SK-N-SH (cell line): ENCODE results near the gene PPFIBP2. TPM values are rescaled to one million over a fixed set of nuclear protein-coding genes. Genes with fewer than 3 reads are reported as not detected.

Experiments used
- CTCF ChIA-PET: fragments of 300-600, 350-600 bp; formaldehyde crosslinking; extraction: SDS; loops from one replicate; lab custom pipeline; 2021; lab: Yijun Ruan, JAX
- POLR2A ChIA-PET: fragments of 350-600 bp; sonication (Branson Sonifier 250); formaldehyde crosslinking; extraction: SDS; loops from one replicate; lab custom pipeline; 2020; ENCODE audit warnings: antibody characterized with exemption, inconsistent platforms; lab: Yijun Ruan, JAX
- DNase-seq: peaks from one replicate; pipeline ENCODE4 v3.0.0; 2012
- H2AFZ ChIP-seq: fragments of 200-600 bp; sonication (generic); 2 replicates; pipeline ENCODE4 v1.8.1; 2016; ENCODE audit warnings: antibody characterized with exemption, mild to moderate bottlenecking, low read depth
- H3F3A ChIP-seq: fragments of 200-600 bp; sonication (generic); replicated peaks from 2 replicates; pipeline ENCODE3; 2016; ENCODE audit warnings: antibody characterized with exemption, mild to moderate bottlenecking; ENCODE audit not compliant: insufficient read depth
- H3K27ac ChIP-seq, 2 experiments: fragments of 200-500 bp in 1 of 2; fragments of 200-600 bp in 1 of 2; sonication (Bioruptor generic) in 1 of 2; sonication (generic), shearing (Covaris generic) in 1 of 2; 2 replicates each; pipeline versions ENCODE4 v1.5.1 to v1.6.1; 2014 to 2016; ENCODE audit warnings: low read depth in 2 of 2, inconsistent platforms in 1 of 2, low read length in 1 of 2, mild to moderate bottlenecking in 1 of 2, mixed read lengths in 1 of 2
- H3K27me3 ChIP-seq: fragments of 200-600 bp; sonication (generic), shearing (Covaris generic); 2 replicates; pipeline ENCODE4 v1.6.1; 2016; ENCODE audit warnings: mixed run types; ENCODE audit not compliant: insufficient read depth
- H3K36me3 ChIP-seq, 2 experiments: fragments of 200-500 bp in 1 of 2; fragments of 200-600 bp in 1 of 2; sonication (Bioruptor generic) in 1 of 2; sonication (generic) in 1 of 2; replicated peaks in 1 of 2; 2 replicates each; pipeline versions ENCODE3 to v1.5.1; 2014 to 2016; ENCODE audit warnings: low read length in 1 of 2, mild to moderate bottlenecking in 1 of 2; ENCODE audit not compliant: insufficient read depth in 2 of 2, control insufficient read depth in 1 of 2
- H3K4me1 ChIP-seq, 2 experiments: fragments of 200-500 bp in 1 of 2; fragments of 200-600 bp in 1 of 2; sonication (Bioruptor generic) in 1 of 2; sonication (generic), shearing (Covaris generic) in 1 of 2; 2 replicates each; pipeline versions ENCODE4 v1.5.1 to v1.6.1; 2014 to 2016; ENCODE audit warnings: low read depth in 1 of 2, low read length in 1 of 2, mixed run types in 1 of 2; ENCODE audit not compliant: insufficient read depth in 2 of 2, control insufficient read depth in 1 of 2
- H3K4me2 ChIP-seq: fragments of 200-600 bp; sonication (generic), shearing (Covaris generic); 2 replicates; pipeline ENCODE4 v1.6.1; 2017; ENCODE audit warnings: mixed run types
- H3K4me3 ChIP-seq, 2 experiments: fragments of 200-500 bp in 1 of 2; fragments of 200-600 bp in 1 of 2; sonication (Bioruptor generic) in 1 of 2; sonication (generic), shearing (Covaris generic) in 1 of 2; 2 replicates each; pipeline versions ENCODE4 v1.5.1 to v1.8.1; 2014 to 2016; ENCODE audit warnings: low read depth in 2 of 2, inconsistent platforms in 1 of 2, low read length in 1 of 2, mild to moderate bottlenecking in 1 of 2, mixed read lengths in 1 of 2, moderate library complexity in 1 of 2
- H3K79me2 ChIP-seq: fragments of 200-600 bp; sonication (generic); 2 replicates; pipeline ENCODE4 v1.8.1; 2017; ENCODE audit warnings: mild to moderate bottlenecking; ENCODE audit not compliant: insufficient read depth
- H3K9ac ChIP-seq: fragments of 200-600 bp; sonication (generic); 2 replicates; pipeline ENCODE4 v1.6.1; 2017; ENCODE audit warnings: mixed run types
- H3K9me2 ChIP-seq: fragments of 200-600 bp; sonication (generic); 2 replicates; pipeline ENCODE4 v1.6.1; 2017; ENCODE audit warnings: mixed run types
- H3K9me3 ChIP-seq: fragments of 200-600 bp; sonication (generic); 2 replicates; pipeline ENCODE4 v1.6.1; 2017; ENCODE audit warnings: mixed run types, mild to moderate bottlenecking, moderate library complexity
- H4K20me1 ChIP-seq: fragments of 200-600 bp; sonication (generic); 2 replicates; pipeline ENCODE4 v1.6.1; 2017; ENCODE audit warnings: mild to moderate bottlenecking, mixed run types; ENCODE audit not compliant: insufficient read depth
- ELF1 ChIP-seq: IDR thresholded peaks from 2 replicates; pipeline ENCODE4 v1.4.0; 2012
- FOXJ3 ChIP-seq: sonication (generic); formaldehyde crosslinking; IDR thresholded peaks from 2 replicates; pipeline ENCODE4 v1.5.1; 2020; ENCODE audit warnings: mild to moderate bottlenecking, missing genetic modification reagents
- GATA2 ChIP-seq: sonication (generic); formaldehyde crosslinking; IDR thresholded peaks from 2 replicates; pipeline ENCODE4 v1.5.0; 2020; ENCODE audit warnings: mild to moderate bottlenecking, missing genetic modification reagents
- JUND ChIP-seq: IDR thresholded peaks from 2 replicates; pipeline ENCODE4 v1.4.0; 2012
- MEF2A ChIP-seq: IDR thresholded peaks from 2 replicates; pipeline ENCODE4 v1.4.0; 2012; ENCODE audit warnings: low read depth, borderline replicate concordance
- NRF1 ChIP-seq: IDR thresholded peaks from 2 replicates; pipeline ENCODE4 v1.6.1; 2012; ENCODE audit warnings: low read depth, mild to moderate bottlenecking, low read length
- POLR2AphosphoS5 ChIP-seq: IDR thresholded peaks from 2 replicates; pipeline ENCODE4 v1.6.1; 2012; ENCODE audit warnings: low read depth, low read length
- RCOR1 ChIP-seq: fragments of 150-350 bp; IDR thresholded peaks from 2 replicates; pipeline ENCODE4 v1.6.1; 2017; ENCODE audit warnings: antibody characterized with exemption, low read length
- RXRA ChIP-seq: IDR thresholded peaks from 2 replicates; pipeline ENCODE4 v1.4.0; 2012; ENCODE audit warnings: low read depth, mild to moderate bottlenecking, borderline replicate concordance
- SIN3A ChIP-seq: IDR thresholded peaks from 2 replicates; pipeline ENCODE4 v1.6.1; 2012; ENCODE audit warnings: low read depth, mild to moderate bottlenecking, low read length, moderate library complexity, borderline replicate concordance
- SMC3 ChIP-seq: IDR thresholded peaks from 2 replicates; pipeline ENCODE4 v1.6.1; 2012; ENCODE audit warnings: low read depth, low read length, improper control_type of control experiment
- TAF1 ChIP-seq: IDR thresholded peaks from 2 replicates; pipeline ENCODE4 v1.6.1; 2012; ENCODE audit warnings: low read depth, mild to moderate bottlenecking, low read length, moderate library complexity, borderline replicate concordance
- TEAD4 ChIP-seq: IDR thresholded peaks from 2 replicates; pipeline ENCODE4 v1.4.0; 2012; ENCODE audit warnings: mild to moderate bottlenecking, borderline replicate concordance; ENCODE audit not compliant: insufficient read depth
- YY1 ChIP-seq: IDR thresholded peaks from 2 replicates; pipeline ENCODE4 v1.4.0; 2012; ENCODE audit warnings: low read depth, mild to moderate bottlenecking
- WGBS: methylation state at CpG from one replicate; pipeline ENCODE4 v1.1.6; 2017; ENCODE audit warnings: low lambda C conversion rate; 5-methylcytosine and 5-hydroxymethylcytosine counted together
- polyA plus RNA-seq, 3 experiments: library from polyadenylated mRNA; depleted of rRNA; stranded (reverse); fragments of >200 nt; gene quantifications; 2 replicates each; pipeline ENCODE4 v1.2.3, GENCODE V29; 2012
- TF ChIP-seq, protein P1 (sequence below): fragments of 200-600 bp; sonication (generic); IDR thresholded peaks from 2 replicates; pipeline ENCODE4 v1.6.1; 2017; ENCODE audit warnings: antibody characterized with exemption, mild to moderate bottlenecking, moderate library complexity
- TF ChIP-seq, protein P2 (sequence below): fragments of 150-350 bp; IDR thresholded peaks from 2 replicates; pipeline ENCODE4 v1.6.1; 2016; ENCODE audit warnings: mild to moderate bottlenecking, low read depth, low read length
- TF ChIP-seq, protein P3 (sequence below): IDR thresholded peaks from 2 replicates; pipeline ENCODE4; 2012
- TF ChIP-seq, protein P4 (sequence below): IDR thresholded peaks from 2 replicates; pipeline ENCODE4 v1.4.0; 2012; ENCODE audit warnings: low read depth
- TF ChIP-seq, protein P5 (sequence below): IDR thresholded peaks from 2 replicates; pipeline ENCODE4 v1.4.0; 2012; ENCODE audit warnings: low read depth, borderline replicate concordance

Gene PPFIBP2
- polyA plus RNA-seq, 1 of the 3 experiments (the other 2 are of a cell fraction): 0.67 TPM

DNA sequence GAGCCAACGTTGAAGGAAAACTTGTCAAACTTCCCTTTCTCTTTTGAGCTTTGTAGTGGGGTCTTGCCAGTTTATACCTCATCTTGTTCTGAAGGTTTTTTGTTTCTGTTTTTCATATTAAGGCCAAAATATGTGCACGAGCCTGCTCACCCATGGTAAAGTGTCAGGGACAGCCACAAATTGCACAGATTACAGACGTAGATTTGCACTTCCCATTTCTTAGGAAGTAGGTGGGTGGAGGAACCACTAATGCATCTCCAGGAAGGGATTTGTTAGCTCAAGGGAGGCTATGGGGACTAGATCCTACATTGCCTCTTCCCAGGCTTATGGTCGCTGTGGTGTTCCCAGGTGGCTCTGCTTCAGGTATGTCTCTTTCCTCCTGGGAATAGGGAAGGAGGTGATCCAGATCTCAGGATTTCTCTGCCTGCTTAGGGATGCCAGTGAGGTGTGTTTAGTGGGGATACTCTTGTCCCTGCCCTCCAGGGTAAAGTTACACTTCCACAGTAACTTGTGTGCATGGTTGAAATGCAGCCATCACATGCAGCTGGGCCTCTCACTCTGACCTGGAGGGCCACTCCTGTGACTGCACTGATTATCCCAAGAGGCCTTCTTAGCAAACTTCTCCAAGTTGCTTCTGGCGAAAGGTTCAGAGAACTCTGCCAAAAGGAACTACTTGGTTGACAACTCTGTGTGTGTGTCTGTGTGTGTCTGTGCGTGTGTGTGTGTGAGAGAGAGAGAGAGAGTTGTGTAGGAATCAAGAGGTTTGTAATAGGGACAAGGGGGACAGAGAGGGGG lies 9.8 kb downstream of the PPFIBP2 start:
- 26% methylated on average over 6 of the region's 6 CpGs for WGBS
- H3K9ac ChIP-seq: no peak overlapping the region
- no peak overlapping the region for H3K4me3 ChIP-seq
- H3K27ac ChIP-seq: no peak overlapping the region
- H3K4me2 ChIP-seq: no peak overlapping the region
- no peaks in the 10 kb centered on the region for H3K79me2 ChIP-seq
- H3K27me3 ChIP-seq: peaks cover 8% of the 10 kb centered on the region; the same call in 1 of the 2 replicates
- no peaks in the 10 kb centered on the region for H3K9me3 ChIP-seq
- TF ChIP-seq GATA2 (CRISPR knock-in tag): no peak
- TF ChIP-seq, protein P1, sequence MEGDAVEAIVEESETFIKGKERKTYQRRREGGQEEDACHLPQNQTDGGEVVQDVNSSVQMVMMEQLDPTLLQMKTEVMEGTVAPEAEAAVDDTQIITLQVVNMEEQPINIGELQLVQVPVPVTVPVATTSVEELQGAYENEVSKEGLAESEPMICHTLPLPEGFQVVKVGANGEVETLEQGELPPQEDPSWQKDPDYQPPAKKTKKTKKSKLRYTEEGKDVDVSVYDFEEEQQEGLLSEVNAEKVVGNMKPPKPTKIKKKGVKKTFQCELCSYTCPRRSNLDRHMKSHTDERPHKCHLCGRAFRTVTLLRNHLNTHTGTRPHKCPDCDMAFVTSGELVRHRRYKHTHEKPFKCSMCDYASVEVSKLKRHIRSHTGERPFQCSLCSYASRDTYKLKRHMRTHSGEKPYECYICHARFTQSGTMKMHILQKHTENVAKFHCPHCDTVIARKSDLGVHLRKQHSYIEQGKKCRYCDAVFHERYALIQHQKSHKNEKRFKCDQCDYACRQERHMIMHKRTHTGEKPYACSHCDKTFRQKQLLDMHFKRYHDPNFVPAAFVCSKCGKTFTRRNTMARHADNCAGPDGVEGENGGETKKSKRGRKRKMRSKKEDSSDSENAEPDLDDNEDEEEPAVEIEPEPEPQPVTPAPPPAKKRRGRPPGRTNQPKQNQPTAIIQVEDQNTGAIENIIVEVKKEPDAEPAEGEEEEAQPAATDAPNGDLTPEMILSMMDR: no peak
- TF ChIP-seq, protein P2, sequence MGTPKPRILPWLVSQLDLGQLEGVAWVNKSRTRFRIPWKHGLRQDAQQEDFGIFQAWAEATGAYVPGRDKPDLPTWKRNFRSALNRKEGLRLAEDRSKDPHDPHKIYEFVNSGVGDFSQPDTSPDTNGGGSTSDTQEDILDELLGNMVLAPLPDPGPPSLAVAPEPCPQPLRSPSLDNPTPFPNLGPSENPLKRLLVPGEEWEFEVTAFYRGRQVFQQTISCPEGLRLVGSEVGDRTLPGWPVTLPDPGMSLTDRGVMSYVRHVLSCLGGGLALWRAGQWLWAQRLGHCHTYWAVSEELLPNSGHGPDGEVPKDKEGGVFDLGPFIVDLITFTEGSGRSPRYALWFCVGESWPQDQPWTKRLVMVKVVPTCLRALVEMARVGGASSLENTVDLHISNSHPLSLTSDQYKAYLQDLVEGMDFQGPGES: no peak
- TF ChIP-seq, all 33 proteins: peak for 0
- Histone ChIP-seq H3K4me1 (no peaks in the 10 kb centered on the region), H3K36me3 (no peaks in the 10 kb centered on the region), H3K9me2 (no peaks in the 10 kb centered on the region), H3F3A (no peaks in the 10 kb centered on the region), H4K20me1 (no peaks in the 10 kb centered on the region), H2AFZ (no peak overlapping the region)
- POLR2A ChIA-PET: no interaction called here
- no peak for DNase-seq
- CTCF ChIA-PET: interaction anchor here (1.2 kb wide), 1 partner anchor 11 kb away, joined by 6 read pairs; the partner anchor contains the start of gene PPFIBP2

DNA sequence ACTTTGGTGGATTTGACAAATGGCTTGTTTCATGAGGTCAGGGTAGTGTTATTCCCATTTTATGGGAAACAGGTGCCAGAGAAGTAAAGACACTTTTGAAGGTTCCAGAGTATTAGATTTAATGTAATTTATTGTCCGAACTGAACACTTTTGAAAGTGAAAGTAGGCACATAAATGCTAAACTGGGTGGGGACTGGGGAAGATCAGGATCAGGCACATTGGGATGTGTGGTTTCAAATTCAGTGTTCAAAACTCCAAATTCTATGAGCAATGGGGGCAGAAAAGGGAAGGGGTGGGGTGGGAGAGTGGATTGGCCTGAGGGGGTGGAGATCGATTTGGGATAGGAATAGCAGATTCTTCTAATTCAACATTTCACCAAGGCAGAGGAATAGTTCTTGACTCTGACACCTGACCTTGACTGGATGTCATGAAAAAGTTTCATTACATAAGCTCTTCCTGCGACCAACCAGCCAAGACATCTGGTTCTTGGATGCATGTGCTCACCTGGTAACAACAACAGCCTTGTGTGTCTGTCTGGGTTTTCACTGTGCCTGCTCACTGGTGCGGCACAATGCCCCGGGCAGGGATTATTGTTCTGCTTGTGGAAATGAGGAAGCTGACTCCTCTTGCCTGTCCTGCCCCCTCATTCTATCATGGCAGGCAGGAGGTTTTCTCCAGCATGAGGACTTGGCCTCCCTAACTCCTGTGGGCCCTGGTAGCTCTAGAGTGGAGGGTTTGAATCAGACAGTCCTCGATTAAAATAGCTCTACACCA lies 10.8 kb downstream of the PPFIBP2 start:
- H3K4me2 ChIP-seq: 0 out of 2 replicates have a peak overlapping the region, but pooled peaks have one; percentile 41
- TF ChIP-seq, protein P3, sequence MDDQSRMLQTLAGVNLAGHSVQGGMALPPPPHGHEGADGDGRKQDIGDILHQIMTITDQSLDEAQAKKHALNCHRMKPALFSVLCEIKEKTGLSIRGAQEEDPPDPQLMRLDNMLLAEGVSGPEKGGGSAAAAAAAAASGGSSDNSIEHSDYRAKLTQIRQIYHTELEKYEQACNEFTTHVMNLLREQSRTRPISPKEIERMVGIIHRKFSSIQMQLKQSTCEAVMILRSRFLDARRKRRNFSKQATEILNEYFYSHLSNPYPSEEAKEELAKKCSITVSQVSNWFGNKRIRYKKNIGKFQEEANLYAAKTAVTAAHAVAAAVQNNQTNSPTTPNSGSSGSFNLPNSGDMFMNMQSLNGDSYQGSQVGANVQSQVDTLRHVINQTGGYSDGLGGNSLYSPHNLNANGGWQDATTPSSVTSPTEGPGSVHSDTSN: no peak
- TF ChIP-seq ELF1: no peak
- TF ChIP-seq FOXJ3 (CRISPR knock-in tag): no peak
- no peak for TF ChIP-seq SIN3A
- TF ChIP-seq NRF1: no peak
- TF ChIP-seq RCOR1: no peak
- no peak for TF ChIP-seq JUND
- TF ChIP-seq, protein P4, sequence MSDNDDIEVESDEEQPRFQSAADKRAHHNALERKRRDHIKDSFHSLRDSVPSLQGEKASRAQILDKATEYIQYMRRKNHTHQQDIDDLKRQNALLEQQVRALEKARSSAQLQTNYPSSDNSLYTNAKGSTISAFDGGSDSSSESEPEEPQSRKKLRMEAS: no peak
- TF ChIP-seq GATA2 (CRISPR knock-in tag): no peak
- TF ChIP-seq MEF2A: no peak
- no peak for TF ChIP-seq POLR2AphosphoS5
- TF ChIP-seq, protein P5, sequence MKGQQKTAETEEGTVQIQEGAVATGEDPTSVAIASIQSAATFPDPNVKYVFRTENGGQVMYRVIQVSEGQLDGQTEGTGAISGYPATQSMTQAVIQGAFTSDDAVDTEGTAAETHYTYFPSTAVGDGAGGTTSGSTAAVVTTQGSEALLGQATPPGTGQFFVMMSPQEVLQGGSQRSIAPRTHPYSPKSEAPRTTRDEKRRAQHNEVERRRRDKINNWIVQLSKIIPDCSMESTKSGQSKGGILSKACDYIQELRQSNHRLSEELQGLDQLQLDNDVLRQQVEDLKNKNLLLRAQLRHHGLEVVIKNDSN: no peak
- TF ChIP-seq SMC3: no peak
- TF ChIP-seq RXRA: no peak
- TF ChIP-seq YY1: no peak
- no peak for TF ChIP-seq TEAD4
- no peak for TF ChIP-seq TAF1
- H3K4me3 ChIP-seq: no peak overlapping the region

More for the DNA sequence above, 10.8 kb downstream of the PPFIBP2 start:
- ChIA-PET POLR2A (no interaction called here), CTCF (interaction anchor here (0.9 to 1.4 kb wide), 5 partner anchors 12 to 141 kb away, joined by 3 to 7 read pairs (median 4); no protein-coding TSS in a partner anchor)
- H3K9me2 ChIP-seq: no peaks in the 10 kb centered on the region
- H3K27ac ChIP-seq: no peak overlapping the region
- no peak overlapping the region for H2AFZ ChIP-seq
- DNase-seq: no peak
- H3K9ac ChIP-seq: no peak overlapping the region
- WGBS: 34% methylated on average over 5 of the region's 6 CpGs
- H3K4me1 ChIP-seq: no peaks in the 10 kb centered on the region
- peaks cover 8% of the 10 kb centered on the region; the same call in 1 of the 2 replicates for H3K27me3 ChIP-seq
- H3K36me3 ChIP-seq: no peaks in the 10 kb centered on the region
- no peaks in the 10 kb centered on the region for H3K9me3 ChIP-seq
- H3F3A ChIP-seq: no peaks in the 10 kb centered on the region
- H4K20me1 ChIP-seq: no peaks in the 10 kb centered on the region
- H3K79me2 ChIP-seq: no peaks in the 10 kb centered on the region
